ENCODE results near the gene SIRPA. TPM values are rescaled to one million over a fixed set of nuclear protein-coding genes. Genes with fewer than 3 reads are reported as not detected.

Gene SIRPA
- total RNA-seq, 1 donor from 2014 or later, result 13.0 TPM

- TF ChIP-seq CTCF (IDR thresholded peaks at IDR 0.05), result no peak
- no peak overlapping the region for H3K4me3 Mint-ChIP-seq (ENCODE audit: unreplicated experiment)
- no peak overlapping the region for H3K27ac Mint-ChIP-seq (ENCODE audit: unreplicated experiment)
- H3K9me3 Mint-ChIP-seq (ENCODE audit: unreplicated experiment), result no peaks in the 10 kb centered on the region
- H3K27me3 Mint-ChIP-seq (ENCODE audit: unreplicated experiment), result peaks cover 67% of the 10 kb centered on the region
- no peak for DNase-seq (ENCODE audit: extremely low spot score, unreplicated experiment)
- no peaks in the 10 kb centered on the region for H3K36me3 Mint-ChIP-seq (ENCODE audit: unreplicated experiment)
- no peaks in the 10 kb centered on the region for H3K4me1 Mint-ChIP-seq (ENCODE audit: unreplicated experiment)
Measured at GRCh38 chr20:1964659-1965405, 69.6 kb downstream of the SIRPA start.

- H3K27me3 Mint-ChIP-seq (ENCODE audit: unreplicated experiment), result peaks cover 66% of the 10 kb centered on the region
- H3K36me3 Mint-ChIP-seq (ENCODE audit: unreplicated experiment), result no peaks in the 10 kb centered on the region
- TF ChIP-seq CTCF (IDR thresholded peaks at IDR 0.05), result peak; percentile 94
- H3K4me3 Mint-ChIP-seq (ENCODE audit: unreplicated experiment), result no peak overlapping the region
- H3K27ac Mint-ChIP-seq (ENCODE audit: unreplicated experiment), result no peak overlapping the region
- H3K9me3 Mint-ChIP-seq (ENCODE audit: unreplicated experiment), result no peaks in the 10 kb centered on the region
- H3K4me1 Mint-ChIP-seq (ENCODE audit: unreplicated experiment), result no peaks in the 10 kb centered on the region
- DNase-seq (ENCODE audit: extremely low spot score, unreplicated experiment), result peak; percentile 88
Measured at GRCh38 chr20:1965520-1966351, 70.5 kb downstream of the SIRPA start.

- no peak for TF ChIP-seq CTCF (IDR thresholded peaks at IDR 0.05)
- Mint-ChIP-seq H3K27ac (ENCODE audit: unreplicated experiment) (no peak overlapping the region), H3K9me3 (ENCODE audit: unreplicated experiment) (no peaks in the 10 kb centered on the region), H3K4me3 (ENCODE audit: unreplicated experiment) (no peak overlapping the region), H3K4me1 (ENCODE audit: unreplicated experiment) (no peaks in the 10 kb centered on the region), H3K36me3 (ENCODE audit: unreplicated experiment) (no peaks in the 10 kb centered on the region), H3K27me3 (ENCODE audit: unreplicated experiment) (peaks cover 48% of the 10 kb centered on the region)
- no peak for DNase-seq (ENCODE audit: extremely low spot score, unreplicated experiment)
Measured at GRCh38 chr20:1968964-1969363, 73.8 kb downstream of the SIRPA start.

- peaks cover 34% of the 10 kb centered on the region for H3K27me3 Mint-ChIP-seq (ENCODE audit: unreplicated experiment)
- no peak overlapping the region for H3K27ac Mint-ChIP-seq (ENCODE audit: unreplicated experiment)
- no peaks in the 10 kb centered on the region for H3K36me3 Mint-ChIP-seq (ENCODE audit: unreplicated experiment)
- no peaks in the 10 kb centered on the region for H3K9me3 Mint-ChIP-seq (ENCODE audit: unreplicated experiment)
- H3K4me3 Mint-ChIP-seq (ENCODE audit: unreplicated experiment), result no peak overlapping the region
- H3K4me1 Mint-ChIP-seq (ENCODE audit: unreplicated experiment), result no peaks in the 10 kb centered on the region
- no peak for TF ChIP-seq CTCF (IDR thresholded peaks at IDR 0.05)
- DNase-seq (ENCODE audit: extremely low spot score, unreplicated experiment), result no peak
Measured at GRCh38 chr20:1971893-1972586, 76.8 kb downstream of the SIRPA start.
